Measurements from ENCODE around the gene TTC7B. TPM values are rescaled to one million over a fixed set of nuclear protein-coding genes. Genes with fewer than 3 reads are reported as not detected.

Gene TTC7B
- total RNA-seq, 1 experiment from 2014 or later: 70.6 TPM

DNA sequence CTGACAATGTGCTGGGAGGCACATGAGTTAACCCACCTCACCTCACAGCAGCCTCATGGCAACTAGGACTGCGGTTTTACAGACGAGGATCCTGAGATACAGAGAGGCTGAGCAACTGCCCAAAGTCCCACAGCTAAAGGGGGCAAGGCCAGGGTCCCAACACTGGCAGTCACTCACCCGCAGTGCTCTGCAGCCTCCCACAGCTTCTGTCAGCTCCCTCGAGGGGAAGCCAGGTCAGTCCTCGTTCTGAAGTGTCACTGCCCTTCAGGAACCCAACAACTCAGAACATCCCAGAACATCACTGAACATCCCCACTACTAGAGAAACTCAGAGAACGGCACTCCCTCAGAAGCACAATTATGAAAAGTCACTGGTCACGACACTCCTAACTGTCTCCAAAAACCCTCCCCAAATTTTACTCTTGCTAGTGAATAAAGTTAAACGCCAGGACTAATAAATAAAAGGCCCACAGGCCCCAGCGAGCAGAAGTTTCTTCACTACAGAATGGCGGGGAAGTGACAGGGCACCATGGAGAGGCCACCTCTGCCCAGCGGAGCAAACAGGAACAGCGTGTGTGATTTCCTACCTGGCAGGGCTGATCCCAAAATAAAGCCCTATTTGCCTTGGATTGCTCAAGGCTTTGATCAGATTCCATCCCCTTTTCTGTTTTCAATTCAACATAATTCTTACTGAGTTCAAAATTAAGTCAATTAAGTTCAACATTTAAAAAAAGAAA, 75.1 kb downstream of the TTC7B start:
- H4K20me1 ChIP-seq (ENCODE audit: insufficient read depth): no peaks in the 10 kb centered on the region
- BruUV-seq (replicated peaks): no TSS peak
- H3K79me2 ChIP-seq (ENCODE audit: insufficient read depth, low read length): no peaks in the 10 kb centered on the region
- H2AFZ ChIP-seq (ENCODE audit: low read depth, low read length, poor library complexity, severe bottlenecking): no peak overlapping the region
- H3K27me3 ChIP-seq (ENCODE audit: insufficient read depth, low read length): no peaks in the 10 kb centered on the region
- no peak overlapping the region for H3K4me2 ChIP-seq (ENCODE audit: low read length)
- no peak for ATAC-seq
- no peak for DNase-seq (ENCODE audit: low read depth, low spot score)
- ChIA-PET CTCF (no interaction called here), RAD21 (ENCODE audit: low non-redundant PET in 1 of 2, low total read pairs in 2 of 2, uncharacterized antibody in 2 of 2, unreplicated experiment in 2 of 2) (no interaction called here), POLR2A (no interaction called here)
- H3K9ac ChIP-seq (ENCODE audit: low read length): no peak overlapping the region
- H3K4me1 ChIP-seq (ENCODE audit: control insufficient read depth in 1 of 2, insufficient read depth in 2 of 2, low read length in 2 of 2): no peaks in the 10 kb centered on the region
- H3K9me2 ChIP-seq (ENCODE audit: insufficient read depth): no peaks in the 10 kb centered on the region
- H3K27ac ChIP-seq (ENCODE audit: low read depth, low read length): no peak overlapping the region
- H3K9me3 ChIP-seq (ENCODE audit: control insufficient read depth in 1 of 2, insufficient read depth in 1 of 2, low read depth in 1 of 2, low read length in 2 of 2): no peaks in the 10 kb centered on the region
- H3K4me3 ChIP-seq (replicated peaks in 1 of 2; ENCODE audit: low read depth in 1 of 2, low read length in 2 of 2): no peak overlapping the region
- no peaks in the 10 kb centered on the region for H3K36me3 ChIP-seq (ENCODE audit: control insufficient read depth in 1 of 2, insufficient read depth in 2 of 2, low read length in 2 of 2)
- intact Hi-C loops (cut with micrococcal nuclease): no loop called here
- TF ChIP-seq CBX3 (IDR thresholded peaks at IDR 0.05; ENCODE audit: low read depth): no peak
- no peak for TF ChIP-seq ELF1 (IDR thresholded peaks at IDR 0.05; ENCODE audit: borderline replicate concordance, low read depth)
- no peak for TF ChIP-seq ZNF274 (IDR thresholded peaks at IDR 0.05; ENCODE audit: low read depth, low read length)
- TF ChIP-seq EZH2 (IDR thresholded peaks at IDR 0.05): no peak
- TF ChIP-seq POLR2AphosphoS5 (IDR thresholded peaks at IDR 0.05; ENCODE audit: low read depth, low read length): no peak
- TF ChIP-seq EGR1 (IDR thresholded peaks at IDR 0.05; ENCODE audit: low read depth): no peak
- TF ChIP-seq, protein P1, sequence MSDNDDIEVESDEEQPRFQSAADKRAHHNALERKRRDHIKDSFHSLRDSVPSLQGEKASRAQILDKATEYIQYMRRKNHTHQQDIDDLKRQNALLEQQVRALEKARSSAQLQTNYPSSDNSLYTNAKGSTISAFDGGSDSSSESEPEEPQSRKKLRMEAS (IDR thresholded peaks at IDR 0.05): no peak
- TF ChIP-seq, protein P2, sequence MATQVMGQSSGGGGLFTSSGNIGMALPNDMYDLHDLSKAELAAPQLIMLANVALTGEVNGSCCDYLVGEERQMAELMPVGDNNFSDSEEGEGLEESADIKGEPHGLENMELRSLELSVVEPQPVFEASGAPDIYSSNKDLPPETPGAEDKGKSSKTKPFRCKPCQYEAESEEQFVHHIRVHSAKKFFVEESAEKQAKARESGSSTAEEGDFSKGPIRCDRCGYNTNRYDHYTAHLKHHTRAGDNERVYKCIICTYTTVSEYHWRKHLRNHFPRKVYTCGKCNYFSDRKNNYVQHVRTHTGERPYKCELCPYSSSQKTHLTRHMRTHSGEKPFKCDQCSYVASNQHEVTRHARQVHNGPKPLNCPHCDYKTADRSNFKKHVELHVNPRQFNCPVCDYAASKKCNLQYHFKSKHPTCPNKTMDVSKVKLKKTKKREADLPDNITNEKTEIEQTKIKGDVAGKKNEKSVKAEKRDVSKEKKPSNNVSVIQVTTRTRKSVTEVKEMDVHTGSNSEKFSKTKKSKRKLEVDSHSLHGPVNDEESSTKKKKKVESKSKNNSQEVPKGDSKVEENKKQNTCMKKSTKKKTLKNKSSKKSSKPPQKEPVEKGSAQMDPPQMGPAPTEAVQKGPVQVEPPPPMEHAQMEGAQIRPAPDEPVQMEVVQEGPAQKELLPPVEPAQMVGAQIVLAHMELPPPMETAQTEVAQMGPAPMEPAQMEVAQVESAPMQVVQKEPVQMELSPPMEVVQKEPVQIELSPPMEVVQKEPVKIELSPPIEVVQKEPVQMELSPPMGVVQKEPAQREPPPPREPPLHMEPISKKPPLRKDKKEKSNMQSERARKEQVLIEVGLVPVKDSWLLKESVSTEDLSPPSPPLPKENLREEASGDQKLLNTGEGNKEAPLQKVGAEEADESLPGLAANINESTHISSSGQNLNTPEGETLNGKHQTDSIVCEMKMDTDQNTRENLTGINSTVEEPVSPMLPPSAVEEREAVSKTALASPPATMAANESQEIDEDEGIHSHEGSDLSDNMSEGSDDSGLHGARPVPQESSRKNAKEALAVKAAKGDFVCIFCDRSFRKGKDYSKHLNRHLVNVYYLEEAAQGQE (IDR thresholded peaks at IDR 0.05; ENCODE audit: low read depth): no peak
- TF ChIP-seq, protein P3, sequence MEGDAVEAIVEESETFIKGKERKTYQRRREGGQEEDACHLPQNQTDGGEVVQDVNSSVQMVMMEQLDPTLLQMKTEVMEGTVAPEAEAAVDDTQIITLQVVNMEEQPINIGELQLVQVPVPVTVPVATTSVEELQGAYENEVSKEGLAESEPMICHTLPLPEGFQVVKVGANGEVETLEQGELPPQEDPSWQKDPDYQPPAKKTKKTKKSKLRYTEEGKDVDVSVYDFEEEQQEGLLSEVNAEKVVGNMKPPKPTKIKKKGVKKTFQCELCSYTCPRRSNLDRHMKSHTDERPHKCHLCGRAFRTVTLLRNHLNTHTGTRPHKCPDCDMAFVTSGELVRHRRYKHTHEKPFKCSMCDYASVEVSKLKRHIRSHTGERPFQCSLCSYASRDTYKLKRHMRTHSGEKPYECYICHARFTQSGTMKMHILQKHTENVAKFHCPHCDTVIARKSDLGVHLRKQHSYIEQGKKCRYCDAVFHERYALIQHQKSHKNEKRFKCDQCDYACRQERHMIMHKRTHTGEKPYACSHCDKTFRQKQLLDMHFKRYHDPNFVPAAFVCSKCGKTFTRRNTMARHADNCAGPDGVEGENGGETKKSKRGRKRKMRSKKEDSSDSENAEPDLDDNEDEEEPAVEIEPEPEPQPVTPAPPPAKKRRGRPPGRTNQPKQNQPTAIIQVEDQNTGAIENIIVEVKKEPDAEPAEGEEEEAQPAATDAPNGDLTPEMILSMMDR (IDR thresholded peaks at IDR 0.05 in 2 of 3, conservative IDR thresholded peaks at IDR 0.05 in 1 of 3; ENCODE audit: borderline replicate concordance in 1 of 3, insufficient read depth in 1 of 3, low read depth in 2 of 3, low read length in 2 of 3): no peak
- TF ChIP-seq SIN3A (IDR thresholded peaks at IDR 0.05; ENCODE audit: low read depth): no peak
- no peak for TF ChIP-seq ZFX (IDR thresholded peaks at IDR 0.05)
- TF ChIP-seq, protein P4, sequence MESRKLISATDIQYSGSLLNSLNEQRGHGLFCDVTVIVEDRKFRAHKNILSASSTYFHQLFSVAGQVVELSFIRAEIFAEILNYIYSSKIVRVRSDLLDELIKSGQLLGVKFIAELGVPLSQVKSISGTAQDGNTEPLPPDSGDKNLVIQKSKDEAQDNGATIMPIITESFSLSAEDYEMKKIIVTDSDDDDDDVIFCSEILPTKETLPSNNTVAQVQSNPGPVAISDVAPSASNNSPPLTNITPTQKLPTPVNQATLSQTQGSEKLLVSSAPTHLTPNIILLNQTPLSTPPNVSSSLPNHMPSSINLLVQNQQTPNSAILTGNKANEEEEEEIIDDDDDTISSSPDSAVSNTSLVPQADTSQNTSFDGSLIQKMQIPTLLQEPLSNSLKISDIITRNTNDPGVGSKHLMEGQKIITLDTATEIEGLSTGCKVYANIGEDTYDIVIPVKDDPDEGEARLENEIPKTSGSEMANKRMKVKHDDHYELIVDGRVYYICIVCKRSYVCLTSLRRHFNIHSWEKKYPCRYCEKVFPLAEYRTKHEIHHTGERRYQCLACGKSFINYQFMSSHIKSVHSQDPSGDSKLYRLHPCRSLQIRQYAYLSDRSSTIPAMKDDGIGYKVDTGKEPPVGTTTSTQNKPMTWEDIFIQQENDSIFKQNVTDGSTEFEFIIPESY (IDR thresholded peaks at IDR 0.05; ENCODE audit: extremely low read depth, insufficient replicate concordance, low read length): no peak
